ENCODE data around the gene LBR.

The LBR gene

GRCh38 chr1:225422795-225423517 lies 4.9 kb downstream of the LBR start:
- Histone ChIP-seq H3K4me3 (no peak overlapping the region), H3K27ac (no peak overlapping the region)
- TF ChIP-seq CTCF (IDR thresholded peaks at IDR 0.05), result no peak
- no peak for DNase-seq (ENCODE audit: low spot score)

GRCh38 chr1:225422031-225422605 lies 5.7 kb downstream of the LBR start:
- no peak overlapping the region for H3K4me3 ChIP-seq
- TF ChIP-seq CTCF (IDR thresholded peaks at IDR 0.05), result no peak
- no peak overlapping the region for H3K27ac ChIP-seq
- DNase-seq (ENCODE audit: low spot score), result no peak

DNA sequence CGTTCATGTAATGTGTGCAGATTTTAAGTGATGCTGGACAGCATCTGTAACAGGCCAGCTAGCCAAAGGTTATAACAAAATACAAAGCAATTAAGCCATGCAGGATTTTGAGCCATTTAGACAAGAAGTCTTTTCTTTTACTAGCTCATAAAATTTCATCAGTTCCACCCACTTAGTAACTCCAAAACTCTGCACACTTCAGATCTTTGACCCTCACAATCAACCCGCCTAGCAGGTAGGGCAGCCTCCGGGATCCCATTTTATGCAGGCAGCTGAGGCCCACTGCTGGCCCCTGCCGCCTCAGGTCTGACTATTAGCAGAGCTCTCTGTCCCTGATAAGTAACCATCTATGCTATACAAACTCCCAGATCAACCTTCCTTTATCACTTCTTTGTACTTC lies 9.2 kb downstream of the LBR start:
- no peak overlapping the region for H3K4me3 ChIP-seq
- DNase-seq (ENCODE audit: low spot score), result no peak
- no peak for TF ChIP-seq CTCF (IDR thresholded peaks at IDR 0.05)
- H3K27ac ChIP-seq, result no peak overlapping the region

DNA sequence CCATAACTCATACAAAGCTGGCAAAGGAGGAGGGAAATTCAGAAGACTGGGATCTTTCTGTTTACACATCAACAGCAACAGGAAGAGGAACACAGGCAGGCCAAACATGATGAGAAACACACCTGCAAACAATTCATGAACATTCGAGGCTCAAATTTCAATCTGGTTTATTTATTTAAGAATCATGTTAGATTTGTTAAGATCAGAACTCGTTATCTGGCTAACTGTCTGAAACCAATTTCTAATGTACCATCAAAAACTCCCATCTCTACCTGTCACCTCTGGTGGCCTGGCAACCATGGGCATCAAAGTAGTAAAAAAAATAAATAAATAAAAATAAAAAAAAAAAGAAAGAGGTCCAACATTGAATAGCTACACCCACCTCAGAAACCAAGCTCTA lies 9.8 kb downstream of the LBR start:
- Histone ChIP-seq H3K4me3 (no peak overlapping the region), H3K27ac (no peak overlapping the region)
- no peak for TF ChIP-seq CTCF (IDR thresholded peaks at IDR 0.05)
- DNase-seq (ENCODE audit: low spot score), result no peak

- H3K4me3 ChIP-seq, result no peak overlapping the region
- no peak for DNase-seq (ENCODE audit: low spot score)
- H3K27ac ChIP-seq, result no peak overlapping the region
- TF ChIP-seq CTCF (IDR thresholded peaks at IDR 0.05), result no peak
Observed at GRCh38 chr1:225415967-225416745, 11.7 kb downstream of the LBR start.

GRCh38 chr1:225415307-225415706 lies 12.5 kb downstream of the LBR start:
- TF ChIP-seq CTCF (IDR thresholded peaks at IDR 0.05), result no peak
- no peak for DNase-seq (ENCODE audit: low spot score)
- Histone ChIP-seq H3K4me3 (no peak overlapping the region), H3K27ac (no peak overlapping the region)

Data from coronary artery (tissue), 2 donors.